Measurements from ENCODE around the gene IFFO2. TPM values are rescaled to one million over a fixed set of nuclear protein-coding genes. Genes with fewer than 3 reads are reported as not detected.

Gene IFFO2
- total RNA-seq, 1 donor from 2014 or later: 24.4 TPM

DNA sequence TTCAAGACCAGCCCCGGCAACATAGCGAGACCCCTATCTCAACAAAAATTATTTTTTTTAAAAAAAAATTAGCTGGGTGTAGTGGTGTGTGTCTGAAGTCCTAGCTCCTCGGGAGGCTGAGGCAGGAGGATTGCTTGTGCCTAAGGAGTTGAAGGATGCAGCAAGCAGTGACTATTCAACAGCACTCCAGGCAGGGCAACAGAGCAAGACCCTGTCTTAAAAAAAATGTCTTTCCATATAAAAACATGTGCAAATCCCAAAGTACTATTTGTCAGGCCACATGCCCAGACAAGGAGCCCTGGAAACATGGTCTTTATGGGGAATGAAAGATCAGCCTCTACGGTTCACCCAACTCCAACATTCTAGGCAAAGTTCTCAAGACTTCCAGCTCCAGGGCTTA lies 13.3 kb downstream of the IFFO2 start:
- Mint-ChIP-seq H3K4me3 (ENCODE audit: low read depth) (no peak overlapping the region), H3K27ac (no peak overlapping the region), H3K27me3 (no peaks in the 10 kb centered on the region), H3K36me3 (ENCODE audit: insufficient read depth) (no peaks in the 10 kb centered on the region), H3K4me1 (ENCODE audit: low read depth) (peaks cover 29% of the 10 kb centered on the region), H3K9me3 (ENCODE audit: low read depth) (no peaks in the 10 kb centered on the region)
- no peak for DNase-seq (ENCODE audit: low spot score, unreplicated experiment)
- TF ChIP-seq, protein P1, sequence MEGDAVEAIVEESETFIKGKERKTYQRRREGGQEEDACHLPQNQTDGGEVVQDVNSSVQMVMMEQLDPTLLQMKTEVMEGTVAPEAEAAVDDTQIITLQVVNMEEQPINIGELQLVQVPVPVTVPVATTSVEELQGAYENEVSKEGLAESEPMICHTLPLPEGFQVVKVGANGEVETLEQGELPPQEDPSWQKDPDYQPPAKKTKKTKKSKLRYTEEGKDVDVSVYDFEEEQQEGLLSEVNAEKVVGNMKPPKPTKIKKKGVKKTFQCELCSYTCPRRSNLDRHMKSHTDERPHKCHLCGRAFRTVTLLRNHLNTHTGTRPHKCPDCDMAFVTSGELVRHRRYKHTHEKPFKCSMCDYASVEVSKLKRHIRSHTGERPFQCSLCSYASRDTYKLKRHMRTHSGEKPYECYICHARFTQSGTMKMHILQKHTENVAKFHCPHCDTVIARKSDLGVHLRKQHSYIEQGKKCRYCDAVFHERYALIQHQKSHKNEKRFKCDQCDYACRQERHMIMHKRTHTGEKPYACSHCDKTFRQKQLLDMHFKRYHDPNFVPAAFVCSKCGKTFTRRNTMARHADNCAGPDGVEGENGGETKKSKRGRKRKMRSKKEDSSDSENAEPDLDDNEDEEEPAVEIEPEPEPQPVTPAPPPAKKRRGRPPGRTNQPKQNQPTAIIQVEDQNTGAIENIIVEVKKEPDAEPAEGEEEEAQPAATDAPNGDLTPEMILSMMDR (IDR thresholded peaks at IDR 0.05; ENCODE audit: unreplicated experiment): no peak

DNA sequence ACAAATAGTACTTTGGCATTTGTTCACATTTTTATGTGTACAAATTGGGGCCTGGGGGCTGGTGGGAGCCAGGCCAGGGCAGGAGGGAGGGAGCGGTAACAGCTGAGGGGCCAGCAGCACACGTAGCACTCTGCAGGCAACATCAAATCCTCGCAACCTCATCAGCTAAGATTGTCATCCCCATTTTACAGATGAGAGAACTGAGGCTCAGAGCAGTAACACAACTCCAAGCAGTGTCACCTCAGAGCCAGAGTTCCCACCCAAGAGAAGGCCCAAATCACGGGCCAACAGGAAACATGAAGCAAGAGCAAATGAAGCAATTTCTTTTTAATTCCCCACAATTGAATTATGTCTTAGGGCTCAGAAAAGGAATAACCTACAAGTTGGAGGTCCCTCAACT lies 14.1 kb downstream of the IFFO2 start:
- H3K36me3 Mint-ChIP-seq (ENCODE audit: insufficient read depth): no peaks in the 10 kb centered on the region
- H3K4me3 Mint-ChIP-seq (ENCODE audit: low read depth): no peak overlapping the region
- H3K9me3 Mint-ChIP-seq (ENCODE audit: low read depth): no peaks in the 10 kb centered on the region
- TF ChIP-seq, protein P1 (IDR thresholded peaks at IDR 0.05; ENCODE audit: unreplicated experiment): no peak
- H3K4me1 Mint-ChIP-seq (ENCODE audit: low read depth): peaks cover 25% of the 10 kb centered on the region
- no peak overlapping the region for H3K27ac Mint-ChIP-seq
- no peaks in the 10 kb centered on the region for H3K27me3 Mint-ChIP-seq
- no peak for DNase-seq (ENCODE audit: low spot score, unreplicated experiment)

DNA sequence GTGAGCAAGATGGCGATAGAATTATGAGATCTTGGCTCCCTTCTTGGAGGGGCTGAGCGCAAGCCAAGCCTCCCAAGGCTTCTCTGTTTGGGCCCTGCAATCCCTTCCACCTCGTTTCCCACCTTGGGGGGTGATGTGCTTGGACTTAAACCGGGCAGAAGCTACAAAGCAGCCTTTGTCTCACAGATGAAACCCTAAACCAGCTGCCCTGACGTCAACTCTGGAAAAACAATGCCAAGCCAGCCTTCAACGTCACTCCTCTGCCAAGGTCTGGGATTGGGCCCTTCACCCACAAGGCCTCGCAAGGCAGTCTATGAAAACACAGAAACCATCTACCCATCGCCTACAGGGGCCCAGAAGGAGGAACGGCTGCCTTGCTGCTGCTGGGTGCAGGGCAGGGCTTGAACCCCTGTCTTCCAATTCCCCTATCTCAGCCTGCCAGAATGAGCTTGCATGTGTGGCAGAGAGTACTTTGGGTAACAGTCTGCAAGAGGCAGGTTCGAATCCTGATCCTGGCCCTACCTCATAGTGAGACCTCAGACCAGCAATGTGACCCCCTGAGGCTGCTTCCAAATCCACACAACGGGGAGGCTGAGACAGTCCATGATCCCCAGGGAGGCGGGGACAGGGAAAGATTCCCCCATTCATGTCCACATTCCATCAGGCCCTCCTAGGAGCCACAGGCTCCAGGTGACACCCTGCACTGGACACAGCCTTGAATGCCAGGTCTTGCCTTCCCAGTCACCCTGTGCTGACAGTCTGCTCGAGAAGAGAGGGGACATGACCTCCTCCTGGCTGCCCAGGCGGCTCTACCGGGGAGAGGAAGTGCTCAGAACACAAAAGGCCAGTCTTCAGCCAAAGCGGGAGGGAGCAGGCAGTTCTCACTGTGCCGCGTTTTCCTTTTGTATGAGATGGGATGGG lies 15.0 kb downstream of the IFFO2 start:
- DNase-seq (ENCODE audit: low spot score, unreplicated experiment): no peak
- peak overlapping the region; percentile 87 for H3K27ac Mint-ChIP-seq
- TF ChIP-seq, protein P1 (IDR thresholded peaks at IDR 0.05; ENCODE audit: unreplicated experiment): no peak
- peaks cover 27% of the 10 kb centered on the region for H3K4me1 Mint-ChIP-seq (ENCODE audit: low read depth)
- no peaks in the 10 kb centered on the region for H3K27me3 Mint-ChIP-seq
- no peak overlapping the region for H3K4me3 Mint-ChIP-seq (ENCODE audit: low read depth)
- no peaks in the 10 kb centered on the region for H3K36me3 Mint-ChIP-seq (ENCODE audit: insufficient read depth)
- H3K9me3 Mint-ChIP-seq (ENCODE audit: low read depth): no peaks in the 10 kb centered on the region

DNA sequence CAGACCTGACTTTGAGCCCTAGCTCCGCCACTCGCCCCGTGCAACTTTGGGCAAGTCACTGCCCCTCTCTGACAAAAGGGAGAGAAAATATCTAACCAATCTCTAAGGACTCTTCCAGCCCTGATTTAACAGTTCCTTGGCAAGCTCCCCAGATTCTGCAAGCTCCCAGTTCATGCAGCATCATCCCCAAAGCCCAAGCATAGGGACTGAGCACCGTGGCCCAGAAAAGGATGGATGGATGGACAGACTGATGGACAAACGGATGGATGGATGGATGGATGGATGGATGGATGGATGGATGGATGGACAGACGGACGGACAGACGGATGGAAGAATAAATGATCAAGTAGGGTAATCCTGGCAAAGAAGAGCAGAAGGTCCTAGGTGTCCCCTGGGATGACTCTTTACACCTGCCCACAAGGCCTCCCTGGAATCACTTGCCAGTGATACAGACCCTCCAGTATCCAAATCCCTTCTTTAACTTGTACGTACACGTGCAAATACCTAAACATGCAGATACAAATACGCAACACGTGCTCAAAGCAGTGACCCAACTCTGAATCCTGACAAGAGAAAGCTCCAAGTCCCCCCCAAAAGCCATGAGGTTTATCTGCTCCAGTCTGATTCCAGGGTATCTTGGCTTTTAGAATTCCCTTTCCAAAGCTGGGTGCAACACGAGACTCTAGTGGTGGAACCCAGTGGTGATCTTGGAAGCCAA lies 16.0 kb downstream of the IFFO2 start:
- peak overlapping the region; percentile 81 for H3K27ac Mint-ChIP-seq
- no peak for DNase-seq (ENCODE audit: low spot score, unreplicated experiment)
- peaks cover 24% of the 10 kb centered on the region for H3K4me1 Mint-ChIP-seq (ENCODE audit: low read depth)
- no peak overlapping the region for H3K4me3 Mint-ChIP-seq (ENCODE audit: low read depth)
- H3K36me3 Mint-ChIP-seq (ENCODE audit: insufficient read depth): no peaks in the 10 kb centered on the region
- H3K9me3 Mint-ChIP-seq (ENCODE audit: low read depth): no peaks in the 10 kb centered on the region
- no peaks in the 10 kb centered on the region for H3K27me3 Mint-ChIP-seq
- TF ChIP-seq, protein P1 (IDR thresholded peaks at IDR 0.05; ENCODE audit: unreplicated experiment): no peak
